ENCODE results near the gene PPIP5K1.

DNA sequence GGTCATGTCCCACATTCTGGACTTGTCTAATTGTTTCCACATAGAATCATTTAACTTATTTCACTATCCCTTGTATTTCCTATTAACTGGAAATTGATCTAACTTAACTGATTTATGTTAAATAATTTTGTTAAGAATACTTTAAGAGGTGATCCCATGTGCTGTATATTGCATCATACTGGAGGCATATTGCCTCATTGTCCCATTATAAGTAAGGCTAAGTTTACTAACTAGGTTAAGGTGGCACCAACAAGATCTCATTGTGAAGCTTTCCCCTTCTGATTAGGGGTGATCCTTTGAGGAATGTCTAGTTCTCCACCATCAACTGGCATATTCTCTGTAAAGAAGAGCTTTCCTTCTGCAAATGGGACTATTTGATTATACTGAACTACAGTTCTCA is 48.2 kb downstream of the PPIP5K1 start:
- TF ChIP-seq, protein P1, sequence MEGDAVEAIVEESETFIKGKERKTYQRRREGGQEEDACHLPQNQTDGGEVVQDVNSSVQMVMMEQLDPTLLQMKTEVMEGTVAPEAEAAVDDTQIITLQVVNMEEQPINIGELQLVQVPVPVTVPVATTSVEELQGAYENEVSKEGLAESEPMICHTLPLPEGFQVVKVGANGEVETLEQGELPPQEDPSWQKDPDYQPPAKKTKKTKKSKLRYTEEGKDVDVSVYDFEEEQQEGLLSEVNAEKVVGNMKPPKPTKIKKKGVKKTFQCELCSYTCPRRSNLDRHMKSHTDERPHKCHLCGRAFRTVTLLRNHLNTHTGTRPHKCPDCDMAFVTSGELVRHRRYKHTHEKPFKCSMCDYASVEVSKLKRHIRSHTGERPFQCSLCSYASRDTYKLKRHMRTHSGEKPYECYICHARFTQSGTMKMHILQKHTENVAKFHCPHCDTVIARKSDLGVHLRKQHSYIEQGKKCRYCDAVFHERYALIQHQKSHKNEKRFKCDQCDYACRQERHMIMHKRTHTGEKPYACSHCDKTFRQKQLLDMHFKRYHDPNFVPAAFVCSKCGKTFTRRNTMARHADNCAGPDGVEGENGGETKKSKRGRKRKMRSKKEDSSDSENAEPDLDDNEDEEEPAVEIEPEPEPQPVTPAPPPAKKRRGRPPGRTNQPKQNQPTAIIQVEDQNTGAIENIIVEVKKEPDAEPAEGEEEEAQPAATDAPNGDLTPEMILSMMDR (conservative IDR thresholded peaks at IDR 0.05), result no peak
- TF ChIP-seq EZH2 (IDR thresholded peaks at IDR 0.05; ENCODE audit: low read depth), result no peak
